Lower leg skin (tissue), 4 donors: ENCODE measurements around the gene FIGN. TPM values are rescaled to one million over a fixed set of nuclear protein-coding genes. Genes with fewer than 3 reads are reported as not detected.

Experiments
- DNase-seq, 2 donors: peaks; one replicate each; pipeline ENCODE4 v3.0.0-alpha.2; 2019; ENCODE audit warnings: low spot score in 2 of 2
- H3K4me3 ChIP-seq: fragments of 200-600 bp; sonication (generic); 2 replicates; pipeline ENCODE4 v1.5.1; 2017; ENCODE audit warnings: mild to moderate bottlenecking, low read depth; ENCODE audit not compliant: poor library complexity, severe bottlenecking
- POLR2A ChIP-seq, 2 donors: fragments of 450-650 bp; IDR thresholded peaks; one replicate each; pipeline ENCODE4 v1.6.1; 2016 to 2017; ENCODE audit warnings: antibody characterized with exemption in 2 of 2, mild to moderate bottlenecking in 1 of 2, moderate library complexity in 1 of 2
- WGBS, 2 donors: methylation state at CpG; one replicate each; pipeline ENCODE4 v1.1.5; 2018; 5-methylcytosine and 5-hydroxymethylcytosine counted together
- intact Hi-C: fragments of 100-400 bp; cut with DNase I; formaldehyde crosslinking; loops from one replicate; pipeline ENCODE4 v1.15.0; 2023; ENCODE audit warnings: low total_unique reads
- total RNA-seq, 4 donors: library from RNA; depleted of rRNA; stranded (reverse); fragments of >200 nt; gene quantifications; one replicate each; pipeline ENCODE4 v1.1.0, GENCODE V29; 2016
- TF ChIP-seq, protein P1 (sequence below), 3 donors: fragments of 450-650 bp; IDR thresholded peaks; one replicate each; pipeline ENCODE4 v1.5.1; 2016; ENCODE audit warnings: antibody characterized with exemption in 3 of 3, mild to moderate bottlenecking in 3 of 3, moderate library complexity in 2 of 3

The FIGN gene
- total RNA-seq, 4 donors from 2014 or later: 0.88 to 1.8 (median 1.1) TPM

DNA sequence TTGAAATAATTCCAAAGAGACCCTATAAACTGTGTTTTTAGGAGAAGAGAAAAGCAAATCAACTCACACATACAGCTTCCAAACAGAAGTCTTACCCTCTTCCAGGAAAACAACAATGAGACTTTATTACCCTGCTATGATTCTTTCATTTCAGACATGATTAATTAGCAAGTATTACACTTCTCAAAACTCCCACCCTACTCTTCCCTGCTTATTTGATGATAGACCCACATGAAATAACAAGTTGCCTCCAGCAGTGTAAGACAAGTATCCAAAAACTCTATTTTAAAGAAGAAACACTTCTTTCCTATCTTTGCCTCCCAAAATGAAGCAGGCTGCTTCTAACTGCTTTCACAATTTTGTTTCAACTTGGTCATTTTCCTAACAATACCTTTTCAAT lies 4.1 kb downstream of the FIGN start:
- H3K4me3 ChIP-seq: no peak overlapping the region
- intact Hi-C loops: no loop called here
- TF ChIP-seq POLR2A (IDR thresholded peaks at IDR 0.05): no peak
- TF ChIP-seq, protein P1, sequence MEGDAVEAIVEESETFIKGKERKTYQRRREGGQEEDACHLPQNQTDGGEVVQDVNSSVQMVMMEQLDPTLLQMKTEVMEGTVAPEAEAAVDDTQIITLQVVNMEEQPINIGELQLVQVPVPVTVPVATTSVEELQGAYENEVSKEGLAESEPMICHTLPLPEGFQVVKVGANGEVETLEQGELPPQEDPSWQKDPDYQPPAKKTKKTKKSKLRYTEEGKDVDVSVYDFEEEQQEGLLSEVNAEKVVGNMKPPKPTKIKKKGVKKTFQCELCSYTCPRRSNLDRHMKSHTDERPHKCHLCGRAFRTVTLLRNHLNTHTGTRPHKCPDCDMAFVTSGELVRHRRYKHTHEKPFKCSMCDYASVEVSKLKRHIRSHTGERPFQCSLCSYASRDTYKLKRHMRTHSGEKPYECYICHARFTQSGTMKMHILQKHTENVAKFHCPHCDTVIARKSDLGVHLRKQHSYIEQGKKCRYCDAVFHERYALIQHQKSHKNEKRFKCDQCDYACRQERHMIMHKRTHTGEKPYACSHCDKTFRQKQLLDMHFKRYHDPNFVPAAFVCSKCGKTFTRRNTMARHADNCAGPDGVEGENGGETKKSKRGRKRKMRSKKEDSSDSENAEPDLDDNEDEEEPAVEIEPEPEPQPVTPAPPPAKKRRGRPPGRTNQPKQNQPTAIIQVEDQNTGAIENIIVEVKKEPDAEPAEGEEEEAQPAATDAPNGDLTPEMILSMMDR (IDR thresholded peaks at IDR 0.05): no peak
- no peak for DNase-seq

- no peak overlapping the region for H3K4me3 ChIP-seq
- TF ChIP-seq, protein P1 (IDR thresholded peaks at IDR 0.05): no peak
- no peak for TF ChIP-seq POLR2A (IDR thresholded peaks at IDR 0.05)
- intact Hi-C loops: no loop called here
- 86 to 96% methylated on average over 1 of the region's 1 CpG for WGBS, 2 donors
- no peak for DNase-seq
Measured at GRCh38 chr2:163730556-163730955, 5.3 kb downstream of the FIGN start.

GRCh38 chr2:163729636-163730273 lies 6.1 kb downstream of the FIGN start:
- no peak for DNase-seq
- WGBS, 2 donors: 78 to 80% methylated on average over 4 of the region's 4 CpGs
- TF ChIP-seq, protein P1 (IDR thresholded peaks at IDR 0.05): no peak
- TF ChIP-seq POLR2A (IDR thresholded peaks at IDR 0.05): no peak
- intact Hi-C loops: no loop called here
- H3K4me3 ChIP-seq: no peak overlapping the region

GRCh38 chr2:163723881-163724280 lies 11.9 kb downstream of the FIGN start:
- TF ChIP-seq POLR2A (IDR thresholded peaks at IDR 0.05): no peak
- TF ChIP-seq, protein P1 (IDR thresholded peaks at IDR 0.05): no peak
- intact Hi-C loops: no loop called here
- WGBS, 2 donors: 88 to 89% methylated on average over 4 of the region's 4 CpGs
- no peak overlapping the region for H3K4me3 ChIP-seq
- DNase-seq: no peak

DNA sequence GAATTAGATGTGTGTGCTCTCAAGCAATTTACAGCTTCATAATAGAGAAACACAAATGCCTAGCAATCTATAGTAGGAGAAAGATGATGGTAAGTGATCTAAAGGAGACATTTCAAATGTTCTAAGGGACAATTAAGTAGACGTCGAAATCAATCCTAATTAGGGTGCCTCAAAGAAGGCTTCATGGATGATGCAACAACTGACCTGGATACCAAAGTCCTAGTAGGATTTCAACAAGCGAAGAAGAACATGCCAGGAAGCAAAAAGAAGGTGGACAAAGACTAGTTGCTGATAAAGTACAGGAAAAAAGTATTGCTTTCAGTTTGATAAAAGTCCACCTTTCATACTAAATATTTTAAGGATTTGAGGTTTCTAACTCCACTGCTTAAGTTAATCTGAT lies 12.5 kb downstream of the FIGN start:
- intact Hi-C loops: no loop called here
- TF ChIP-seq, protein P1 (IDR thresholded peaks at IDR 0.05): no peak
- no peak for TF ChIP-seq POLR2A (IDR thresholded peaks at IDR 0.05)
- DNase-seq: no peak
- 80 to 83% methylated on average over 3 of the region's 3 CpGs for WGBS, 2 donors
- no peak overlapping the region for H3K4me3 ChIP-seq

DNA sequence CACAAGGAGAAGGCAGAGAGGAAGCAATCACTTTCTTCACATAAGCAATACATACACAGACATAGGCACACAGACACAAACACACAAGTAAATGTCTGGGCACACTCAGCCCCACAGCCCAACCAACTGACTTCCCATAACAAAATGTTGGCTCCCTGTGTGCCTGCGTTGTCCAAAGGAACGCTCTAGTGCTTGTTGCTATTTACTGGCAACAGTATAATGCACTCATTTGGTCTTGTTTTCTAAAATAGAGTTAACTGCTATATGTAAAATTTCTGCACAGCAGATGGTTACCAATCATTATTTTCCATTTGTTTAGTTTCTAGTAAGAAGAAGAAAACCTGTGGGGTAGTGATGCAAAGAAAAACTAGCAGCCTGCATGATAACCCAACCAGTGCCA lies 16.5 kb downstream of the FIGN start:
- WGBS, 2 donors: 82 to 89% methylated on average over 2 of the region's 2 CpGs
- intact Hi-C loops: no loop called here
- no peak for DNase-seq
- no peak for TF ChIP-seq POLR2A (IDR thresholded peaks at IDR 0.05)
- TF ChIP-seq, protein P1 (IDR thresholded peaks at IDR 0.05): no peak
- H3K4me3 ChIP-seq: no peak overlapping the region
